Colonic mucosa (tissue), 4 donors: Measurements from ENCODE around the gene TCL1A. TPM values are rescaled to one million over a fixed set of nuclear protein-coding genes. Genes with fewer than 3 reads are reported as not detected.

Experiments
- DNase-seq: peaks from one replicate; pipeline ENCODE4 v3.0.0-alpha.2; 2020
- H3K27ac ChIP-seq: fragments of 200-600 bp; one replicate; pipeline ENCODE4 v1.8.0; 2021
- H3K27me3 ChIP-seq: fragments of 200-600 bp; one replicate; pipeline ENCODE4 v1.8.0; 2021
- H3K36me3 ChIP-seq: fragments of 200-600 bp; one replicate; pipeline ENCODE4 v1.8.0; 2021
- H3K4me1 ChIP-seq: fragments of 200-600 bp; one replicate; pipeline ENCODE4 v1.8.0; 2021; ENCODE audit warnings: mild to moderate bottlenecking
- H3K4me3 ChIP-seq: fragments of 200-600 bp; one replicate; pipeline ENCODE4 v1.8.0; 2021
- H3K9ac ChIP-seq, 2 donors: one replicate each; pipeline ENCODE4 v1.7.0; 2013; ENCODE audit warnings: control low read depth in 2 of 2, low read depth in 2 of 2, low read length in 2 of 2
- H3K9me3 ChIP-seq: fragments of 200-600 bp; one replicate; pipeline ENCODE4 v1.8.0; 2021
- CTCF ChIP-seq: fragments of 200-600 bp; IDR thresholded peaks from one replicate; pipeline ENCODE4 v1.8.0; 2022; ENCODE audit warnings: antibody characterized with exemption, mild to moderate bottlenecking
- intact Hi-C: fragments of 100-400 bp; cut with DNase I; formaldehyde crosslinking; loops from one replicate; pipeline ENCODE4 v1.14.1; 2022
- total RNA-seq, 2 donors: library from RNA; stranded (reverse); fragmentation: NEBNext Ultra II Directional in 1 of 2; extraction: Animal tissue kit (Norgen Biotek cat#: 25700) in 1 of 2; gene quantifications; one replicate each; pipeline ENCODE4 v1.2.1, GENCODE V29; 2021
- donor health status: healthy.
- donor health status: DM: no; HTN: no; CAD: no.
- donor health status: DM: no; HTN: no; CAD: no.

TCL1A gene
- total RNA-seq, 2 donors from 2014 or later = 0.57 TPM; not detected in 1

GRCh38 chr14:95691591-95691990 lies 22.3 kb downstream of the TCL1A start:
- no peak for TF ChIP-seq CTCF
- Histone ChIP-seq H3K9ac (no peak overlapping the region), H3K4me3 (no peak overlapping the region), H3K27me3 (no peaks in the 10 kb centered on the region), H3K9me3 (no peaks in the 10 kb centered on the region), H3K27ac (no peak overlapping the region), H3K4me1 (no peaks in the 10 kb centered on the region), H3K36me3 (no peaks in the 10 kb centered on the region)
- intact Hi-C loops = no loop called here
- DNase-seq = no peak

DNA sequence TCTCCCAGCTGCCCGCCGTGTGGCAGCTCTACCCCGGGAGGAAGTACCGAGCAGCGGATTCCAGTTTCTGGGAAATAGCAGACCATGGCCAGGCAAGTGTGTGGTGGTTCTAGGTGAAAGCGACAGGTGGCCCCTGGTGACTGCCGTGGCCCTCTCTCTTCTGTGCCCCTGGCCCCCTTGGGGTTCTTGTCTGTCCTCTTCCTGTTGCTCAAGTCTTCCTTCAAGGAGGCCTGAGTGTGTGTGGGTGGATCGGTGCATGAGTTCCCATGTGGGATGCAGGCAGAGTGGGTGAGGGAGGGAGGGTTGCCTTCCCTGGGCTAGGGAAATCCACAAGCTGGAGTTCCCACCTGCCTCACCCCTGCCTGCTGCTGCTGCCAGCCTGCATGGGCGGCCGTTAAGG lies 23.1 kb downstream of the TCL1A start:
- Histone ChIP-seq H3K4me3 (no peak overlapping the region), H3K4me1 (no peaks in the 10 kb centered on the region), H3K9ac (no peak overlapping the region), H3K9me3 (no peaks in the 10 kb centered on the region), H3K27ac (no peak overlapping the region), H3K36me3 (no peaks in the 10 kb centered on the region), H3K27me3 (no peaks in the 10 kb centered on the region)
- no peak for DNase-seq
- TF ChIP-seq CTCF = no peak
- intact Hi-C loops = no loop called here

GRCh38 chr14:95689441-95689840 lies 24.5 kb downstream of the TCL1A start:
- Histone ChIP-seq H3K4me1 (no peaks in the 10 kb centered on the region), H3K9ac (no peak overlapping the region), H3K36me3 (no peaks in the 10 kb centered on the region), H3K27ac (no peak overlapping the region), H3K27me3 (no peaks in the 10 kb centered on the region), H3K4me3 (no peak overlapping the region), H3K9me3 (no peaks in the 10 kb centered on the region)
- intact Hi-C loops = no loop called here
- no peak for TF ChIP-seq CTCF
- no peak for DNase-seq

GRCh38 chr14:95686935-95687334 lies 27.0 kb downstream of the TCL1A start:
- Histone ChIP-seq H3K4me3 (no peak overlapping the region), H3K27ac (no peak overlapping the region), H3K9ac (no peak overlapping the region), H3K36me3 (no peaks in the 10 kb centered on the region), H3K27me3 (no peaks in the 10 kb centered on the region), H3K9me3 (no peaks in the 10 kb centered on the region), H3K4me1 (no peaks in the 10 kb centered on the region)
- intact Hi-C loops = no loop called here
- DNase-seq = no peak
- no peak for TF ChIP-seq CTCF

DNA sequence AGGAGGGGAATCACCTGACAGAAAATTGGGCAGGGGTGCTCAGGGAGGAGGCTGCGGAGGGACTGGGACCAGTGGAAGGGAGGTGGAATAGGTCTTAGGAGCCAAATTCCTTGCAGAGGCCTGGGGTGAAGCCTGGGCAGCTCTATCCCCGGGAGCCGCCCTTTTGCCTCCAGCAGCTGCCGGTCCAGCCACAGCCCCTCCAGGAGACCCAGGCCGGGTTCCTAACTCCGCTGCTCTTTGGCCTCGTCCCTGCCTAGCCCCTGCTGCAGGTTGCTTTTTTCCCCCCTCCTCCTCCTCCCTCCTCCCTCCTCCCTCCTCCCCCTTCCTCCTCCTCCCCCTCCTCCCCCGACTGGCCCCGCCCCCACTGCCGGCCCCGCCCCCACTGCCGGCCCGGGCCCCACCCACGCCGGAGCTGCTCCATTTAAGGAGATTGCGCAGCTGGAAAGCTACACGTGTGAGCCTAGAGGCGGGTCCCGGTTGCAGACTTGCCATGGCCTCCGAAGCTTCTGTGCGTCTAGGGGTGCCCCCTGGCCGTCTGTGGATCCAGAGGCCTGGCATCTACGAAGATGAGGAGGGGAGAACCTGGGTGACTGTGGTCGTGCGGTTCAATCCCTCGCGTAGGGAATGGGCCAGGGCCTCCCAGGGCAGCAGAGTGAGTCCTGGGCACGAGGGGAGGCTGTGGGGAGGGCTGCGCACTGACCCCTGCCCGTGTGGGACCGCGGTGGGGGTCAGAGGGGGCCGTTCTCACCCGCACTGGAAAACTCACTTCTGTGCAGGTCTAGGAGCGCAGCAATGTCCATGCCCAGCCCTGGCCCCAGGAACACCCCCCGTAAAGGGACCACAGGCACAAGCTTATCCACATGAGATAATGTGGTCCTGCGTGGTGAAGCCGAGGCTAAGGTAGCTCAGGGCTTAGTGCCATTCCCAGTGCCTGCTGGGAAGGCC lies 27.7 kb downstream of the TCL1A start, which contains the start of gene TCL1B:
TCL1B (plus strand) TSS at position 449 of the 945 bp plus-strand sequence; CDS start at position 491, 42 bp downstream.
- TF ChIP-seq CTCF = no peak
- Histone ChIP-seq H3K27me3 (no peaks in the 10 kb centered on the region), H3K4me3 (no peak within 1 kb of the TSS), H3K27ac (no peak within 1 kb of the TSS), H3K9me3 (no peaks in the 10 kb centered on the region), H3K9ac (no peak within 1 kb of the TSS), H3K36me3 (no peaks in the 10 kb centered on the region), H3K4me1 (no peaks in the 10 kb centered on the region)
- no peak for DNase-seq
- intact Hi-C loops = loop anchor here (2.0 kb wide), 1 partner anchor 125 kb away; no protein-coding TSS in a partner anchor
